SK-N-SH treated with all-trans-retinoic acid at 6 μM for 48 hours (cell line): ENCODE results near the gene HOXC5.

Experiments used
- ATAC-seq: fragments of 200-7000 bp; cut with Tn5 transposase; 3 replicates; pipeline ENCODE4 v1.9.1; 2020; ENCODE audit warnings: mild to moderate bottlenecking, moderate library complexity
- ARNTL ChIP-seq: fragments of 450-650 bp; formaldehyde crosslinking; IDR thresholded peaks from 2 replicates; pipeline ENCODE4 v1.5.0; 2020; ENCODE audit warnings: low read depth, mild to moderate bottlenecking, moderate library complexity, borderline replicate concordance
- BACH2 ChIP-seq: fragments of 250-450 bp; sonication (Bioruptor Pico); IDR thresholded peaks from 2 replicates; pipeline ENCODE4 v1.9.0; 2021; ENCODE audit warnings: mild to moderate bottlenecking, borderline replicate concordance
- CREB5 ChIP-seq: fragments of 250-450 bp; sonication (Bioruptor Pico); IDR thresholded peaks from 2 replicates; pipeline ENCODE4 v1.5.1; 2020; ENCODE audit warnings: low read depth, mild to moderate bottlenecking, moderate library complexity
- CSDC2 ChIP-seq: fragments of 250-450 bp; sonication (Bioruptor Pico); IDR thresholded peaks from 2 replicates; pipeline ENCODE4 v1.5.0; 2020; ENCODE audit warnings: mild to moderate bottlenecking, moderate library complexity
- CSRNP3 ChIP-seq: fragments of 250-450 bp; sonication (Bioruptor Pico); IDR thresholded peaks from 2 replicates; pipeline ENCODE4 v1.5.1; 2021; ENCODE audit warnings: mild to moderate bottlenecking, moderate library complexity
- ESRRG ChIP-seq: fragments of 250-450 bp; sonication (Bioruptor Pico); IDR thresholded peaks from 2 replicates; pipeline ENCODE4 v1.6.1; 2021; ENCODE audit warnings: mild to moderate bottlenecking
- GLIS3 ChIP-seq: fragments of 250-450 bp; sonication (Bioruptor Pico); IDR thresholded peaks from 2 replicates; pipeline ENCODE4 v1.5.0; 2020; ENCODE audit warnings: mild to moderate bottlenecking, moderate library complexity
- ISL1 ChIP-seq: fragments of 250-450 bp; sonication (Bioruptor Pico); IDR thresholded peaks from 2 replicates; pipeline ENCODE4 v2.1.2; 2022; ENCODE audit warnings: mild to moderate bottlenecking, moderate library complexity
- OSR1 ChIP-seq: fragments of 250-450 bp; sonication (Bioruptor Pico); IDR thresholded peaks from 2 replicates; pipeline ENCODE4 v1.8.0; 2022; ENCODE audit warnings: moderate library complexity, mild to moderate bottlenecking, inconsistent platforms
- PATZ1 ChIP-seq: fragments of 250-450 bp; sonication (Bioruptor Pico); IDR thresholded peaks from 2 replicates; pipeline ENCODE4 v1.8.0; 2020; ENCODE audit warnings: mild to moderate bottlenecking, moderate library complexity, borderline replicate concordance
- POU6F1 ChIP-seq: fragments of 250-450 bp; sonication (Bioruptor Pico); IDR thresholded peaks from 2 replicates; pipeline ENCODE4 v1.8.0; 2021; ENCODE audit warnings: low read depth, mild to moderate bottlenecking, moderate library complexity, borderline replicate concordance
- RARB ChIP-seq: fragments of 250-450 bp; sonication (Bioruptor Pico); IDR thresholded peaks from 2 replicates; pipeline ENCODE4 v1.8.0; 2021; ENCODE audit warnings: mild to moderate bottlenecking, moderate library complexity
- SNAI2 ChIP-seq: fragments of 250-450 bp; sonication (Bioruptor Pico); IDR thresholded peaks from 2 replicates; pipeline ENCODE4 v1.5.0; 2020; ENCODE audit warnings: mild to moderate bottlenecking, moderate library complexity
- TOX ChIP-seq: fragments of 250-450 bp; sonication (Bioruptor Pico); IDR thresholded peaks from 2 replicates; pipeline ENCODE4 v1.8.0; 2021; ENCODE audit warnings: mild to moderate bottlenecking, moderate library complexity, borderline replicate concordance
- TSHZ2 ChIP-seq: fragments of 250-450 bp; sonication (Bioruptor Pico); IDR thresholded peaks from 2 replicates; pipeline ENCODE4 v1.5.0; 2020; ENCODE audit warnings: mild to moderate bottlenecking, moderate library complexity
- ZFP30 ChIP-seq: fragments of 450-650 bp; formaldehyde crosslinking; IDR thresholded peaks from 2 replicates; pipeline ENCODE4 v1.5.0; 2022; ENCODE audit warnings: mild to moderate bottlenecking, moderate library complexity
- ZNF565 ChIP-seq: fragments of 450-650 bp; formaldehyde crosslinking; conservative IDR thresholded peaks from 2 replicates; pipeline ENCODE4 v1.5.0; 2020; ENCODE audit warnings: low read depth, mild to moderate bottlenecking, moderate library complexity
- ZNF70 ChIP-seq: fragments of 450-650 bp; formaldehyde crosslinking; IDR thresholded peaks from 2 replicates; pipeline ENCODE4 v1.5.0; 2020; ENCODE audit warnings: mild to moderate bottlenecking, moderate library complexity
- ZNF8 ChIP-seq: fragments of 450-650 bp; formaldehyde crosslinking; IDR thresholded peaks from 2 replicates; pipeline ENCODE4 v1.5.0; 2020; ENCODE audit warnings: mild to moderate bottlenecking, moderate library complexity

HOXC5 gene

GRCh38 chr12:54021432-54022013, 11.3 kb upstream of the HOXC5 start:
- TF ChIP-seq ZNF8 (no peak), BACH2 (CRISPR knock-in tag) (no peak), ESRRG (no peak), PATZ1 (CRISPR knock-in tag) (no peak), ZNF70 (no peak), CSRNP3 (CRISPR knock-in tag) (no peak), ISL1 (CRISPR knock-in tag) (no peak), CSDC2 (CRISPR knock-in tag) (no peak), CREB5 (no peak), RARB (CRISPR knock-in tag) (no peak), SNAI2 (CRISPR knock-in tag) (no peak), TSHZ2 (no peak), OSR1 (CRISPR knock-in tag) (no peak), ZFP30 (CRISPR knock-in tag) (no peak), ARNTL (CRISPR knock-in tag) (no peak), TOX (CRISPR knock-in tag) (no peak), ZNF565 (no peak)
- no peak for ATAC-seq

- no peak for TF ChIP-seq BACH2 (CRISPR knock-in tag)
- TF ChIP-seq GLIS3 (CRISPR knock-in tag): no peak
- TF ChIP-seq TOX (CRISPR knock-in tag): no peak
- TF ChIP-seq ARNTL (CRISPR knock-in tag): no peak
- TF ChIP-seq ZNF70: no peak
- TF ChIP-seq POU6F1: no peak
- no peak for TF ChIP-seq PATZ1 (CRISPR knock-in tag)
- no peak for TF ChIP-seq ZNF565
- TF ChIP-seq ZFP30 (CRISPR knock-in tag): no peak
- no peak for TF ChIP-seq TSHZ2
- no peak for TF ChIP-seq RARB (CRISPR knock-in tag)
- TF ChIP-seq ESRRG: no peak
- ATAC-seq: no peak
These were observed 9.6 kb upstream of the HOXC5 start for GRCh38 chr12:54022960-54023884.
